C1 segment of cervical spinal cord (tissue), 14 donors: Measurements from ENCODE around the gene KATNIP.
"Not testable (repeated sequence)": the region's sequence is repeated elsewhere in the genome, so short reads cannot be mapped to it uniquely, and the experiment has no call there.

ENCODE experiments used
- DNase-seq, 14 donors: peaks; one replicate each; lab custom pipeline; 2025; lab: John Stamatoyannopoulos, UW

KATNIP gene

DNA sequence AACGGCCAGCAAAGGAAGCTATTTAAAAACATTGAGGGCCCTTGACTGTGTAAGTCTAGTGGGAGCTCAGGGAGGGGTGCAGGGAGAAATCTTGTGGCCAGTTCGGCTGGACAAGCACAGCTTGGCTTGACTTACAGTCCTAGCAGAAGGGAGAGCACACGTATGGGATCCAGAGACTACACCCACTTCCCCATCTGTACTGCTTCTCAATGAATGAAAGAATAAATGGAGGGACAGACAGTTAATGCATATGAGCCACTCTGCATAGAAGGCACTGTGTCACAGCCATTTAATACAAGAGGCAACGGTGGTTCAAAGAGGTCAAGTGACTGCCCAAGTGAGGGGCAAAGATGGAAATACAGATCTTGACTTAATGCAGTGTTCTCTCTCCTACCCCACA is 15.7 kb upstream of the KATNIP start:
- DNase-seq, result no peak

DNA sequence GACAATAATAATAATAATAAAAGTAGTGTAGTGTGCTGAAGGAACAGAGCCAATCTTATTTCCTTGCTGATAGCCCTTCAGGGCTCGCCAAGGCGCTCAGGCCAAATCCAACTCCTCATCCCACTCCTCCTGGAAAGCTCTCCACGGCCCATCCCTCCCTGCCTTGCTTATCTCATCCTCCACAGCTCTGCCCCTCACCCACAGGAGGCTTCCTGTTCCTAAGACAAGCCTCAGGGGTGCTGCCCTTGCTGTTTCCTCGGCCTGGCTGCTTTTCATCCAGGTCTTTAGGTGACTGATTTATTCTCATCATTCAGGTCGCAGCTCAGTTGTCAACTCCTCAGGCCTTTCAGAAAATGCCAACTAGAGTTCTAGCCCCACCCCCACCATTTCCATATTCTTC is 11.4 kb upstream of the KATNIP start:
- DNase-seq, result no peak

DNA sequence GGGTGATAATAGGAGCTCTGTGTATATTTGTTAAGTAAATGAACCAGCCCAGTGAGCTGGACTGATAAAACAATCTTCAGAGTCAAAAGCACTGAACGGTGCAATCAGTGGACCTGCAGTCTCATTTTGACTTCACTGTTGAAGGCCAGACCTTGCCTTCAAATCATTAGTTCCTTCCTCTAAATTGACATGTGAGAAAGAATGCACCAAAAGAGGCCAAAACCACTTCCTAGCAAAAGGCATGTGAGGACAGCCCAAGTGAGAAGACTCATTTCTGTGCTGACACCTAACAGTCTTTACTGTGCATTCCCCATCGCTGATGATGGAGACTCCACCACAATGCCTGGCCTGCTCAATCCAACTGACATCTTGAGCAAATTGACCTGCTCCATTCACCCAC is 10.8 kb upstream of the KATNIP start:
- DNase-seq, result no peak

DNA sequence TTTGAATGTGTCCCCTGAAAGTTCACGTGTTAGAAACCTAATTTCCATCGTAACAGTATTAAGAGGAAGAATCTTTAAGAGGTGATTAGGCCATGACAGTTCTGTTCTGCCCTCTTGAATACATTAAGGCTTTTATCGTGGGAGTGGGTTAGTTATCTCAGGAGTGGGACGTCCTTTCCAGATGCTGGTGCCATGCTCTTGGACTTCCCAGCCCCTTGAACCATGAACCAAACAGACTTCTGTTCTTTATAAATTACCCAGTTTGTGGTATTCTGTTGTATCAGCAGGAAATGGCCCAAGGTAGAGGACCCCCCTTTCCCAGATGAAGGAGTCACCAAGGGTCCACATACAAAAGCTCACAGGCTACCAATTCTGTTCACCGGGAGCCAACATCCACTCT is 10.3 kb upstream of the KATNIP start:
- DNase-seq, result no peak

DNA sequence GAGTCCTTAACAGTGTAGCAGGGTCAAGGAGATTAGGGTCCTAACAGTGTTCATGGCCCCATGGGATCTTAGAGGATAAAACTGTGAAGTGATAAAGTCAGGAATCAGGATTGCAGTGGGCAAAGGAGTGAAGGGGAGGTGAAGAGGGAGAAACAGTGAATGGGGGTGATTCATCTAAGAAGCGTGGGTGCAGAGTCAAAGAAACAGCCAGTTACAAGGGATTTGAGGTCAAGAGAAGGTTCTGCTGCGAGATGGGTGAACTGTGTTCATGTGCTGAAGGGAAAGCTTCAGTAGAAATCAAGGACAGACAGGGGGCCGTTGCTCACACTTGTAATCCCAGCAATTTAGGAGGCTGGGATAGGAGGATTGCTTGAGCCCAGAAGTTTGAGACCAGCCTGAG is 6.1 kb upstream of the KATNIP start:
- DNase-seq, result no peak

DNA sequence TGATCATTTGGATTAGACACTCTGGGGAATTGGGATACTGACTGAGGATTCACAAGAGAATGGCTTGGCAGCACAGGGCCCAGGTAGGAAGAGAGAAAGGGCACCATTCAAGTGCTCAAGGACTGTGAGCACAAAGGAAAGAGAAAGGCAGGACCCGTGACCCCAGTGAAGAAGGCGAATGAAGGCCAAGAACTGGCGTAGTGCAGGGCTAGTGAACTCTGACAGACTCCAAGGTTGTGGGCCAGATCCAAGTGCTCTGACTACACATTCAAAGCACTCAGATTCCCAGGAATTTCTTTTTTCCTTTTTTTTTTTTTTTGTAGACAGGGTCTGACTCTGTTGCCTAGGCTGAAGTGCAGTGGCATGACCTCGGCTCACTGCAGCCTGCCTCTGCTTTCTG is 5.3 kb upstream of the KATNIP start:
- DNase-seq, result no peak

DNA sequence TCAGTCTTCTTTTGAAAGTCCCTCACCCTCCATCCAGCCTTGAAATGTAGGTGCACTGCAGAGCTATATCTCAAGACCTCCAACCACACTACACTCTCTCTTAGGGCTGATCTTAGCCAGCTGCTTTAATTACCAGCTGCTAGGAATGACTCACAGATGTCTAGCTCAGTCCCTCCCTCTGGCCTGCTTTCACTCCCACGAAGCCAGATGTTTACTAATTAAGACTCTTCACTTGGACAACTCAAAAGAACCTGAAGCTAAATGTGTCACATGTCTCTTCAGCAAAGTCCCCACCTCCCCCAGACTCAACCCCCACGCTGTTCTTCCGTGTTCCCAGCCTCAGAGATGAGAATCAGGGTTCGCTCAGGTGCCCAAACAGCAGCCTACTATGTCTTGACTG is 2.8 kb upstream of the KATNIP start:
- no peak for DNase-seq

DNA sequence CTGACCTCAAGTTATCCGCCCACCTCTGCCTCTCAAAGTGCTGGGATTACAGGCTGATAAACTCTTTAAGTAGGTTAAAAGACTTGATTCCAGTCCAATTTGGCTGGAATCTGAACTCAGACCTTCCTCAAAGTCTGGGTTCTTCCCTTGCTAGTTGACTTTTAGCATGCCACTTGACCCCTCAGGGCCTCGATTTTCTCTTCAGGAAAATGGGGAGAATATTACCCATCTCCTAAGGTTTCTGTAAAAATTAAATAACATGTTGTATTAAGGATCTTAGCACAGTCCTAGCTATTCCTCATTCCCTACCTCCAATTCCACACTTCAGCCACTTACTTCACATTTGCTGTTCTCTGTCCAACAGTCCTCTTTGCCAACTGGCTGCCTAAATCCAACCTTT is 2.1 kb upstream of the KATNIP start:
- DNase-seq, result no peak

DNA sequence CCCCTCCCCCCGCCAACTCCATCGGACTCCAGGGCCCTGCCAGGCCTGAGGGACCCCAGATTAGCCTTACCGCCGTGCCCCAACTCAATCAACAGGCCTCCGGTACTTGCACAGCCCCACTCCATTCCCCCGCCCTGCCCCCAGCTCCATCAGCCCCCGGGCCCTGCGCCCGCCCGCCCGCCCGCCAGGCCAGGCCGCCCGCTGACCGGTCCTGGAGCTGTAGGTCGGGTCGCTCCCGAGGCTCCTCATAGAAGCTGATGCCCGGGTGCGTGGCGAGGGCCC is 539 bp upstream of the KATNIP start:
- no peak for DNase-seq

DNA sequence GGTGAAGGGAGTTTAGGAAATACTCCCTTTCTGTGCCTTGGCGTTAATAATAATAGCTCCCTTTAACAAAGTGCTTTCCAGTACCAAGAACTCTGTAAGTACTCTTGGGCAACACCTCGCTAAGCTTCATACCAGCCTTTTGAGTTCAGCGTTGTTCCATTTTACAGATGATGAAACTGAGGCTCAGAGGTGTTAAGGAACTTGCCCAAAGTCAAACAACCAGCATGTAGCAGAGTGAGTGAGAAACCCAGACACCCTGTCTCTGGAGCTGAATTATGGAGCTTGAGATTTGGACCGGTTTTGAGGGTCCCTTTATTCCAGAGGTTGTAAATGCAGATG is 607 bp downstream of the KATNIP start:
- DNase-seq, result no peak

DNA sequence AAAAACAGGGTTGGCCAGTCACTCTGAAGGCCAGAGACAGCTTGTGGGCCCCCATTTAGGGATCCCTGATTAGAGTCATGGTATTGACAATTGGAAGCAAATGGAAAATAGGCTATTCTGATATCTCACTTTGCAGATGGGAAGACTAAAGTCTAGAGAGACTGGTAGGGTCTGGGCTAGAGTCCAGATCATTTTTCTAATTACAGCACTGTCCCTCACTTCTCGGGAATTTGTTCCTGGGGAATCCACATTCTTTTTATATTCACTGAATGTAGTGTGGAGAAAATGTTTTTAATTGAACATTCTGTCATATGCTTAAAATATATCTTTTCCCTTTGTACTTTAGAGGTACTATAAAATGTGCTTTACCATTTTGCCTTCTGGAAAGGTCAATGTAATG is 1.1 kb downstream of the KATNIP start:
- no peak for DNase-seq

DNA sequence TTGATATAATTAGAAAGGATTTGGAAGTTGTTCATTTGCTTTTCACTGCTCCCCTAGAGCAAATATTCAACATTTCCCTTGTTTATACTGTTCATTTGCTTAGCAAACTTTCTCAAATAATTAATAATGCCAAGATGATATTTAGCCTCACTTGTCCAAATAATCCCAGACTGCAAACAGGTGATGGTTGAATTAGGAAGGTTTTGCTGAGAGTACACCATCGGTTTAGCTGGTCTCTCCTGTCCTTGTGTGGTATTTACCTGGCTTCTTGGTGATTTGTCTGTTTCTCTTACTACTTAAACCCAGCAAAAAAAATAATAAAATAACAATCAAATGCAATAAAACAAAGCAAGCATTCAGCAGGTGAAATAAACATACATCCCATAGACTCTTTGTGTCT is 6.5 kb downstream of the KATNIP start:
- DNase-seq, result no peak

DNA sequence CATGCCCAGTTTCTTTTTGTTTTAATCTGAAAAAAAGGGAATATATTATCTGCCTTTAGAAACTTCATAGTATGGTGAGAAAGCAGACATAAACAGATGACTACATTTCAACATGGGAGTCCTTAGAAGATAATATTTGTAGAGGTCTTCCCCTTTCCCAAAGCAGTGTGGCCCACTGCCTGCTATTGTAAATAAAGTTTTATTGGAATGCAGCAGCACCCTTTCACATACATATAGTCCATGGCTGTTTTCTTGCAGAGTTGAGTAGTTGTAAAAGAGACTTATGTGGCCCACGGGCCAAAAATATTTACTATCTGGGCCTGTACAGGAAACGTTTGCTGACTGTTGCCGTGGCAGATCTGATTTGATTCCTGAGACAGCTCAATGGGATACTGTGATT is 8.5 kb downstream of the KATNIP start:
- DNase-seq, result no peak

DNA sequence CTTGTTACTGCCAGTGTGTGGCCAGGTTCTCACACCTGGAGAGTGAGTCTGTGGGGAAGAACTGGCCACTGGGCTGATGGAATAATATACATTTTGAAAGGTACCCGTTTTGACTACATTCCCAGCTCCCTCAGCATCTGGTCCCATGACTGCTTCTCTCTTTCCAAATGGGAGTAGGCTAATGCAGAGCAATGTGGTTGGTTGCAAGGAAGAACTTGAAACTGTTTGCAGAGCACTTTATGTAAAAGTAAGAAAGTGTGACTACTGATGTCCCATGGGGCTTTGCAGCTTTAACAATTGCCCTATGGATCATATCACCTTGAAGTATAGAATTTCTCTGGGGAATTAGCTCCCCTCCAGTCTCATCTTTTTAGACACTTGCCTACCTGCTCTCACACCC is 9.0 kb downstream of the KATNIP start:
- DNase-seq, result no peak

DNA sequence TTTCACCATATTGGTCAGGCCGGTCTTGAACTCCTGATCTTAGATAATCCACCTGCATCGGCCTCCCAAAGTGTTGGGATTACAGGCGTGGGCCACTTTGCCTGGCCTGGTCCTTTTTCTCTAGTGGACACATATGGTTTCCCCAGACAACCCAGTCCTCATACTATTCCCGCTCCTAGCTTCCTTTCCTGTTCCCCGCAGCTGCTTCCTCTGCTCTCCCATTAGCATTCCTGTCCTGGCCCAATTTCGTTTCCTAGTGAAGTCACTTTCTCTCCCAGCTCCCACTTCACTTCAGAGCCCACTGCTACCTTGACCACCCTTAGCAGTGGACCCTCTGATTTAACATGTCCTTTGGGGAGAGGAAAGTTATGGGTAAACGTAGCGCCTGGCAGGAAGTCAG is 11.3 kb downstream of the KATNIP start:
- DNase-seq, result no peak

DNA sequence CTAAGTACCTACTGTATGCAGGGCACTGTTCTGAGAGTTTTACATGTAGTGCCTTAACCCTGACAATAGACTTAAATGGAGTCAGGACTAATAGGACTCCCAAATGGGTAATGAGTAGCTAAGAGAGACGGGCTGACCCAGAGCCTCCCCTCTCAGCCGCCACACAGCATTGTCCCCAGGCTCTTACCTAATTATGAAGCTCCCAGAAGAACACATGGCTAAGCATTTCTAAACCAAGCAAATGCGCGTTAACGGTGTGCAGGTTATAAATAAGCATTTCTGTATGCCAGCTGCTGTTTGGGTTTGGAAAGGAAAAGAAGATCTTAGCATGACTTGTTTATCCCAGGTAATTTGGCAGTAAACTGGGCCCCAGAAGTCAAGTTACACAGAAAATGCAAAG is 14.3 kb downstream of the KATNIP start:
- DNase-seq, result no peak

DNA sequence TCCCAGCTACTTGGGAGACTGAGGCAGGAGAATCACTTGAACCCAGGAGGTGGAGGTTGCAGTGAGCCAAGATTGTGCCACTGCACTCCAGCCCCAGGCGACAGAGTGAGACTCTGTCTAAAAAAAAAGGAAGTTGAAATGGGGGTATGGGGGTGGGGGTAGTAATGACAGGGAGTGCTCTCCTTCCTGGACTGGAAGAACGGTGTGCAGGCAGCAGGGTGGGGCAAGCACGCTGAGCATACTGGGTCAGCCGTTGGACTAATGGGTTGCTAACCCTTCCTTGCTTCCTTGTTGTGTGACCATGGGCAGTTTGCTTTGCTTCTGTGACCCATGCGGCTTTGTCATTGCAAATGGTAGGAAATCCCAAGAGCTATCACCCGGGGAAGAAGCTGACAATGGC is 16.5 kb downstream of the KATNIP start:
- DNase-seq, result no peak

DNA sequence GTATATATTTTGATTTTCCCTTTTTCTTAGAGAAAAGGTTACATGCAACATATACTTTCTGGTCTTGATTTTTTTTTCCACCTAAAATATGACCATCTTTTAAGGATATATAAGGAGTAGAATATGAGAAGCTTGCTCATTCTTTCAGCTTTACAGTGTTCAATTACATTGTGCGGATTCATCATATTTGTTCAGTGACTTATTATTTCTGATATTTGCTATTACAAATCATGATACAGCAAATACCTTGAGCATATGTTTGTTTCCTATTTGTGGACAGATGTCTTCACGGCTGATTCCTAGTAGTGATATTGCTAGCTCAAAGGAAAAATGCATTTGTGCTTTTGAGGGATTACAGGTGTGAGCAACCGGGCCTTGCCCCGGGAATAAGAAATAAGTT is 18.1 kb downstream of the KATNIP start:
- no peak for DNase-seq

DNA sequence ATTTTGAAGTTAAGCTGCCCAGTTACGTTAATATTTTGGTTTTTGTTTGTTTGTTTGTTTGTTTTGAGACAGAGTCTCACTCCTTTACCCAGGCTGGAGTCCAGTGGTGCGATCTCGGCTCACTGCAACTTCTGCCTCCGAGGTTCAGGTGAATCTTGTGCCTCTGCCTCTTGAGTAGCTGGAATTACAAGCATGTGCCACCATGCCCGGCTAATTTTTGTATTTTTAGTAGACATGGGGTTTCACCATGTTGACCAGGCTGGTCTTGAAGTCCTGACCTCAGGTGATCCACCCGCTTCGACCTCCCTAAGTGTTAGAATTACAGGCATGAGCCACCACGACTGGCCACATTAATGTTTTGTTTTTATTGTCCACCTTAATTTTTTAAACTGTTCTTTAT is 21.0 kb downstream of the KATNIP start:
- DNase-seq, result not testable (repeated sequence)

DNA sequence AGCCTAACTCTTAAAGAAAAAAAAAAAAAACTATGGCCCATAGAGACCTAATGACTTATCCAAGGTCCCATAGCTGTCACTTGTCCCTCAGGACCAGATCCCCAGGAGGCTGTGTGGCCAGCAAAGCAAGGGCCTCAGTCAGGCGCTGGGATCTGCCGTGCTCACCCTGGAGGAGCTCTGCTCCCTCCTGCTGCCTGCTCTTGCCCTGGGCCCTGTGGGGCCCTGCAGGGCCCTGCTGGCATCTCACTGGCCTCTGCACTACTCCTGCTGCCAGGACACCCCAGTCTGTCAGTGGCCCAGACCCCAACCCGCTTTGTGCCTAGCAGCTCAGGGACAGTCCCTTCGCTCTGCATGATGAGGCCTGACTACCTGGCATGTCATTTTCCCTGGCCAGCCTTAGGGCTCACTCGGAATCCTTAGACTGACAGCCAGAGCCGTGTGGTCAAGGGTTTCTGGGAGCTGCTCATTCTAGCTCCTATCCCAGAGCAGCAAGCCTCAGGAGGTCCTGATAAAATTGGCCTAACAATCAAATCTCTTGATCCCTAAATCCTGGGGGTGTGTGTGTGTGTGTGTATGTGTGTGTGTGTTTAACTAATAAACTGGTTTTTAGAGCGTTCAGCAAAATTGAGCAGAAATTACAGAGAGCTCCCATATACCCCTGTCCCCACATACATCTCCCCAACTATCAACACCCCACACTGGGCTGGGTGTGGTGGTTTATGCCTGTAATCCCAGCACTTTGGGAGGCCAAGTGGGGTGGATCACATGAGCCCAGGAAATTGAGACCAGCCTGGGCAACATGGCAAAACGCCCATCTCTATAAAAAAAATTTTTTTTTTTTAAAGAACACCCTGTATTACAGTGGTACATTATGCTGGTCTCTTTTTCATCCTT is 21.7 kb downstream of the KATNIP start:
- no peak for DNase-seq

DNA sequence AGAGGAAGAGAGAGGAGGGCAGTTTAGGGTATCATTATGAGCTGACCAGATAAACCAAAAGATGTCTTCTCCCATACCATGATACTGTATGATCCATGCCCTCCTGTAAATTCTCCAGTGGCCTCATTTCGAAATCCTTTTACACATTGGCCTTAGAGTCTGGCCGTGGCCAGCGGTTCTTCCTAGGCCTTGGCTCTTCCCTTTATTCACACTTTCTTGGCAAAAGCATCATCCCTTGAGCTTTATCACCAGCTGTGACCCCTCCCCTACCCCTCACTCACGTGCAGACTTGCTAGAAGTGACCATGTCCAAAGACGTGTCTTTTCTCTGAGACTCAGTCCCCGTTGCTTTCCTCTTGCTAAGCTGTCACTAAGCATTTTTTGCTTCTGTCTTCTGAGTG is 22.8 kb downstream of the KATNIP start:
- no peak for DNase-seq

DNA sequence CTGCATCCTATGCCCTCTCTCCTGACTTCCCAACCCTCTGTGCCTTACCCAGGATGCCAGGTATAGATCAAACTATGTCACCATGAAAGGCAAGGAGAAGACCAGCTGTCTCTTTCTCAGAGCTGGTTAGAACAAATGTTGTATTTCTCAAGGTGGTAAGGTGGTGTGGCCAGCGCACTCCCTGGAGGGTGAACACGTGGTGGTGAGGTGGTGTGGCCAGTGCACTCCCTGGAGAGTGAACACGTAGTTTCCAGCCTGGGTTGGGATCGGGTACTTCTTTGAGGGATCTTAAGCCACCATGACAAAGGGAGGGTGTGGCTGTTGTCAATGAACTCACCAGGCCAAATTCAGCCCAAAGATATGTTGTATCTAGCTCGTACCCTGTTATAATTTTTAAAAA is 26.8 kb downstream of the KATNIP start:
- DNase-seq, result no peak

DNA sequence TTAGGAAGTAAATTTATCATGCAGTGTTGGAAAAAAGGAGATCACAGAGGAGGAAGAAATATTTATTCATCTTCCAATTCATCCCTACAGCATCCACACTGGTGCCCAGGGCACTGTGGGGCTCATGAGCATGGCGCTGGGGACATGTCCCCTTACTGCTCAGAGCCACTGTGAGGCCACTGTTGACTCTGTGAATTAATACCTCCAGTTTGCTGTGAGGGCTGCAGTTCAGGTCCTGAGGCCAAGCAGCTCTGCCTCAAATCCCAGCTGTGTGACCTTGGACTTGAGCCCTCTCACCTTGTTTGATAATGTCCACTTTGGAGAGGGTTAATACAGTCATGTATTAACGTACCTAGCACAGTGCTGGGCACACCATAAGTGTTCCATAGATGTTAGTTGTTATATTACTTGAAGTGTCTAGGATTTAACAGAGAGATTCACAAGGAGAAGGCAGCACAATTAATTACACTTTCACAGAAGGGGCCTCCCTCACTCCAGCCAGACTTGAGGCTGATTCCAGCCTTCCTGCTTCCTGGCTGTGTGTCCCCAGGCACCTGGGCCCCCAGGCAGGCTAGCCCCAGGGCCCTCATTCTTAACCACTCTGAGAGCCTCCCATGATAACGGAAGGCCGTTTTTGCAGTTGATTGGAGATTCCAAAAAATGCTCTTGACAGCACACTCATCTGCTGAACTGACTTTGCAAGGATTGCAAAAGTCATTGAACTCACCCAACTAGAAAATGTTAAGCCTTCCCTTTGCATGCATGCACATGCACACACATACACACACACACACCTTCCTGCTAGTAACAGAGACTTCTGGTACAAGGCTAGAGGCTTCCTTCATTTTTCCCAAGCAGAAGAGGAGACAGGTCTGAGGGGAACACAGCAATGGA is 29.4 kb downstream of the KATNIP start:
- DNase-seq, result no peak
